A673 (cell line): Measurements from ENCODE around the gene GFY. TPM values are rescaled to one million over a fixed set of nuclear protein-coding genes. Genes with fewer than 3 reads are reported as not detected.
"Not testable (repeated sequence)": the region's sequence is repeated elsewhere in the genome, so short reads cannot be mapped to it uniquely, and the experiment has no call there.

Source experiments
- BruUV-seq: library from RNA; stranded (reverse); fragments of 400-500 nt; replicated peaks from 2 replicates; lab custom pipeline; 2021; lab: Mats Ljungman, UMichigan
- CTCF ChIA-PET: fragments of 300-600 bp; sonication (Branson Sonifier 250); formaldehyde crosslinking; loops from one replicate; lab custom pipeline; 2022; ENCODE audit warnings: antibody characterized with exemption; lab: Charles Lee
- POLR2A ChIA-PET: fragments of 300-600 bp; sonication (Branson Sonifier 250); formaldehyde crosslinking; loops from one replicate; lab custom pipeline; 2022; ENCODE audit warnings: antibody characterized with exemption; ENCODE audit not compliant: low non-redundant PET; lab: Charles Lee
- DNase-seq: peaks from one replicate; pipeline ENCODE4 v3.0.0-alpha.2; 2015; ENCODE audit warnings: low spot score
- H3K27ac ChIP-seq: fragments of 200-600 bp; sonication (generic); 2 replicates; pipeline ENCODE4 v1.5.1; 2016; ENCODE audit warnings: mixed run types, low read depth, mild to moderate bottlenecking, mixed read lengths, antibody characterized with exemption, low read length; ENCODE audit not compliant: poor library complexity, severe bottlenecking
- H3K27me3 ChIP-seq: fragments of 200-600 bp; sonication (generic); replicated peaks from 2 replicates; pipeline ENCODE4 v1.6.1; 2017; ENCODE audit warnings: mixed run types, low read depth, mild to moderate bottlenecking, mixed read lengths, antibody characterized with exemption, low read length; ENCODE audit not compliant: insufficient read depth, poor library complexity
- H3K36me3 ChIP-seq: fragments of 200-600 bp; sonication (generic); 2 replicates; pipeline ENCODE4 v1.6.1; 2016; ENCODE audit warnings: mixed run types, mild to moderate bottlenecking, mixed read lengths, antibody characterized with exemption, low read length; ENCODE audit not compliant: insufficient read depth, poor library complexity, severe bottlenecking
- H3K4me1 ChIP-seq: fragments of 200-600 bp; sonication (generic); 2 replicates; pipeline ENCODE4 v1.6.1; 2017; ENCODE audit warnings: mixed run types, mild to moderate bottlenecking, mixed read lengths, antibody characterized with exemption, low read length; ENCODE audit not compliant: insufficient read depth, poor library complexity, severe bottlenecking
- H3K4me3 ChIP-seq: fragments of 200-600 bp; sonication (generic); 2 replicates; pipeline ENCODE4 v1.5.1; 2016; ENCODE audit warnings: low read depth, mixed run types, mild to moderate bottlenecking, mixed read lengths, low read length; ENCODE audit not compliant: poor library complexity, severe bottlenecking
- H3K9me3 ChIP-seq: fragments of 200-600 bp; sonication (generic); 2 replicates; pipeline ENCODE4 v1.6.1; 2016; ENCODE audit warnings: mixed run types, low read depth, mild to moderate bottlenecking, mixed read lengths, antibody characterized with exemption, low read length; ENCODE audit not compliant: poor library complexity, severe bottlenecking
- CTCF ChIP-seq: fragments of 300-800, 200-600 bp; sonication (generic); conservative IDR thresholded peaks from 2 replicates; pipeline ENCODE4 v1.5.1; 2017; ENCODE audit warnings: low read depth, mild to moderate bottlenecking, antibody characterized with exemption, low read length, moderate library complexity, mixed read lengths
- EZH2 ChIP-seq: fragments of 200-600 bp; sonication (generic); IDR thresholded peaks from 2 replicates; pipeline ENCODE4 v1.6.1; 2017; ENCODE audit warnings: borderline replicate concordance, low read depth, mild to moderate bottlenecking, mixed read lengths, antibody characterized with exemption, low read length; ENCODE audit not compliant: poor library complexity, severe bottlenecking
- intact Hi-C: fragments of 100-400 bp; cut with micrococcal nuclease; formaldehyde crosslinking; loops from one replicate; pipeline ENCODE4 v1.10.0; 2022; ENCODE audit not compliant: unreplicated experiment
- total RNA-seq: library from RNA; stranded (reverse); gene quantifications from 2 replicates; pipeline ENCODE4 v1.2.3, GENCODE V29; 2021

The GFY gene
- total RNA-seq, 1 experiment from 2014 or later: not detected

GRCh38 chr19:49472936-49473335, 47.7 kb downstream of the GFY start:
- H3K9me3 ChIP-seq: no peaks in the 10 kb centered on the region
- intact Hi-C loops: no loop called here
- no TSS peak for BruUV-seq
- CTCF ChIA-PET: no interaction called here
- H3K36me3 ChIP-seq: no peaks in the 10 kb centered on the region
- no peak overlapping the region for H3K27ac ChIP-seq
- H3K4me3 ChIP-seq: no peak overlapping the region
- H3K4me1 ChIP-seq: peaks cover 18% of the 10 kb centered on the region
- TF ChIP-seq CTCF (no peak), EZH2 (no peak)
- H3K27me3 ChIP-seq: no peaks in the 10 kb centered on the region
- POLR2A ChIA-PET: no interaction called here
- no peak for DNase-seq

- H3K27me3 ChIP-seq: not testable (repeated sequence)
These were observed 48.3 kb downstream of the GFY start for GRCh38 chr19:49473501-49473867.

GRCh38 chr19:49473868-49474541, 48.8 kb downstream of the GFY start, which contains the start of gene FLT3LG:
TSS of gene FLT3LG (plus strand) at chr19:49474215. CDS start at chr19:49474640, 425 bp downstream.
- ChIA-PET CTCF (interaction anchor here (0.6 to 0.7 kb wide), 5 partner anchors 23 to 97 kb away, joined by 3 to 6 read pairs (median 4); no protein-coding TSS in a partner anchor), POLR2A (no interaction called here)
- DNase-seq: peak; percentile 86
- no peak for TF ChIP-seq EZH2
- TF ChIP-seq CTCF: peak; percentile 99
- Histone ChIP-seq H3K4me1 (peaks cover 13% of the 10 kb centered on the region), H3K4me3 (peak within 1 kb of the TSS; percentile 64), H3K27me3 (no peaks in the 10 kb centered on the region), H3K27ac (peak within 1 kb of the TSS; percentile 59), H3K36me3 (no peaks in the 10 kb centered on the region), H3K9me3 (no peaks in the 10 kb centered on the region)
- intact Hi-C loops: no loop called here
- BruUV-seq: no TSS peak

More at GRCh38 chr19:49473501-49473867, 48.3 kb downstream of the GFY start:
- H3K36me3 ChIP-seq, H3K9me3 ChIP-seq, intact Hi-C loops, POLR2A ChIA-PET, DNase-seq, BruUV-seq, H3K27ac ChIP-seq: not testable (repeated sequence)
- Histone ChIP-seq H3K4me1 (peaks cover 18% of the 10 kb centered on the region), H3K4me3 (peak overlapping the region; percentile 64)
- CTCF ChIA-PET: interaction anchor here (0.6 to 0.7 kb wide), 4 partner anchors 23 to 97 kb away, joined by 3 to 6 read pairs (median 4); no protein-coding TSS in a partner anchor
